GM10847 (cell line): ENCODE measurements around the gene TH.

Source experiments
- POLR2A ChIP-seq: IDR thresholded peaks from 2 replicates; pipeline ENCODE4 v1.6.1; 2011; ENCODE audit not compliant: insufficient read length; ENCODE audit errors: extremely low read depth

Gene TH

GRCh38 chr11:2171591-2172003, at the start of gene TH:
TH (minus strand) TSS chr11:2171815; CDS start chr11:2171786, 29 bp downstream.
- no peak for TF ChIP-seq POLR2A

DNA sequence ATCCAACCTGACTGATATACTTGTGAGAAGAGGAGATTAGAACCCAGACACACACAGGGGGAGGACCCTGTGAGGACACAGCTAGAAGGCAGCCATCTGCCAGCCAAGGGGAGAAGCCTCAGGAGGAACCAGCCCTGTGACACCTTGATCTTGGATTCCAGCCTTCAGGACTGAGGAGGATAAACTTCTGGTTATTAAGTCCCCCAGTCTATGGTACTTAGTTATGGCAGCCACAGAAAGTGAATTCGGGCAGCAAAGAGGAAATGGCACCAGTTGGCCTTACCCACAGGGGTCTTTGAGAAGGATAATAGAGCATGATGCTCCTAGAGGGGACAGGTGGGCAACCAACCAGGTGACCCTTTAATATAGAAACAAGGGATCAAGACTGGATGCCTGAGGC, 49.4 kb upstream of the TH start:
- TF ChIP-seq POLR2A = no peak

- no peak for TF ChIP-seq POLR2A
Observed at GRCh38 chr11:2220173-2220771, 48.7 kb upstream of the TH start.

- no peak for TF ChIP-seq POLR2A
Observed at GRCh38 chr11:2219318-2220017, 47.9 kb upstream of the TH start.

DNA sequence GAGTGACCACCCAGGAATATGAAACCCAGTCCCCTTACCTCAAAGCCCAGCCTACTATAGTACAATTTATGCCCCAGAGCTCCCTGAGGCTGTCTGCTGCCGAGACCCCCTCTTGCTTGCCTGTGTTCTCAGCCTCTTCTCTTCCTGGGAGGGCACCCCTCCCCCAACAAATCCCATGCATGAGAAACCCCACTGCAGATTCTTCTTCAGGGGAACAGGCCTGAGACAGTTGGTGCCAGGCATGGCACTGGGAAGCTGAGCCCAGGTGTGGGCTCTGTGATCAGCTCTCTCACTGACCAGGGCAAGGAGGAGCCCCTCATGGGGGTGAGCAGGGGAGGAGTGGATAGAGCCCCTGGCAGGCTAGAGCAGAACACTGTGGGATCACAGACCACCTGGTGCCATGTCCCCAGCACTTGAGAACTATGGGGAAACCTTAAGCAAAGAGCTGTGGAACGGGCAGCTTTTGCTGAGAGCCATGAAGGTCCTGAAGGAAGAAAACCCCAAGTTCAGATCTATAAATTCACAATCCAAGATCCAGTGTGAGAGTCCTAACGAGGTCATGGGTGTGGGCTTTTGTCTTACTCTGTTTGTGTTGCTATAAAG, 46.5 kb upstream of the TH start:
- no peak for TF ChIP-seq POLR2A

DNA sequence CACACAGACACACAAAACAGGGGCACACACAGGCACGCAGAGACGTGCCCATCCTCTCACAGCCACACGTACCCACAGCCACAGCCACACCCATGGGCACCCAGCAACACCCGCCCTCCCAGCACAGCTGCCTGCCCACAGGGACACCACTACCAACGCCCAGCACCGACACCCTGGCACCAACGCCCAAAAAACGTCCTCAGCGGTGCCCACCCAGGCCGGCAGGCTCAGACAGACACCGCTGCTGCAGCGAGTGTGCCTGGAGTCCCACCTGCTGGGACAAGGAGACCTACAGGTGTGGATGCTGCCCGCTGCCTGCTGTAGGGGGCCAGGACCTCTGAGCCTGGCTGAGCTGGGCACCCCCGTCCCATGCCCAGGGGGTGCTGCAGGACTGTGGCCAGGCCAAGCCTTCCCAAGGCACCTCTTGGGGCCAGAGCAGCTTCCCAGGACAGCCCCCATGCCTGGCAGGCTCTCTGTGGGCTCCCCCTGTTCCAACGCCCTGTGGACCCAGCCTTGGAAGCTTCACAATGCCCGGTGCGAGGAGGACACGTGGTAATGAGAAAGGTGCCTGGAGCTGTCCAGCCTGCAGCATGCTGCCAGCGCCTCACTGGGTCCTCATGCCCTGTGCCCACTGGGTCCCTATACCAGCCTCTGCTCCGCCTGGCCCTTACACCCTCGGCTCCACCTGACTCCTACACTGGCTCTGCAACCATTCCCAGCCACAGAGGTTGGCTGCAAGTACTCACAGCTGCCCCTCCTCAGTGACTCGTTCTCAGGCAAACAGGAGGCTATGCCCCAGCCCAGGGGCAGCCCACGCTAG, 45.8 kb upstream of the TH start:
- no peak for TF ChIP-seq POLR2A

GRCh38 chr11:2216400-2217064, 44.9 kb upstream of the TH start:
- no peak for TF ChIP-seq POLR2A

- no peak for TF ChIP-seq POLR2A
Observed at GRCh38 chr11:2215561-2216399, 44.2 kb upstream of the TH start.

GRCh38 chr11:2215230-2215560, 43.6 kb upstream of the TH start:
- TF ChIP-seq POLR2A = no peak

DNA sequence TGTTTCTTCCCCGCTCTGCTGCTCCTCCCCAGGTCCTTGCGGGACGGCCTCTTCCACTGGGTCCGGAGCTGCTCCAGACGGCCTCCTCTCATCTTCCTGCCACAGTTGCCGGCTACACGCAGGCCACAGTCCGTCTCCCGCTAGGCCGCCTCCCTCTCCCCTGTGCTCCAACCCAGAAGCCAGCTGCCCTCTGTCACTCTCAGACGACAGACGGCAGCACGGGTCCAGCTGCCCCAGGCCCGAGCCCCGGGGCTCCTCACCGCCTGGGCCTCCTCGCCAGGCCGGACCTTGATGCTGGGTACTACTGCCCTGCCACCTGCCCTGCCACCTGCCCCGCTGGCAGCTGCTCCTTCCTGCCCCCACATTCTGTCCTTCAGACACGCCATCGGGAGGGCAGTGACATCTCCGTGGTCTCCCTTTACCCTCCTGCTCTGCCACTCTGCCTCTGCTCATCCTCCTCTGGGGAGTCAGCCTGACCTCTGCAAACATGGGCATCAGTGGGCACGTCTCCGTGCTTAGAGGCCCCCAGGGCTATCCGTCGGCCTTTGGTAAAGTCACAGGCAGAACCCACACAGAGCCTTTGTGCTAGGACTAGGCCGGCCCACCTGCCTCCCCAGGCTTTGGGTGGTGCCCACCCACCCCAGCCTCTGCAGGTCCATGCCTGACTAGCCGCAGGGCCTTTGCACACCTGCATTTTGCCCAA, 43.1 kb upstream of the TH start:
- TF ChIP-seq POLR2A = no peak

- TF ChIP-seq POLR2A = no peak
Observed at GRCh38 chr11:2213890-2214526, 42.4 kb upstream of the TH start.

DNA sequence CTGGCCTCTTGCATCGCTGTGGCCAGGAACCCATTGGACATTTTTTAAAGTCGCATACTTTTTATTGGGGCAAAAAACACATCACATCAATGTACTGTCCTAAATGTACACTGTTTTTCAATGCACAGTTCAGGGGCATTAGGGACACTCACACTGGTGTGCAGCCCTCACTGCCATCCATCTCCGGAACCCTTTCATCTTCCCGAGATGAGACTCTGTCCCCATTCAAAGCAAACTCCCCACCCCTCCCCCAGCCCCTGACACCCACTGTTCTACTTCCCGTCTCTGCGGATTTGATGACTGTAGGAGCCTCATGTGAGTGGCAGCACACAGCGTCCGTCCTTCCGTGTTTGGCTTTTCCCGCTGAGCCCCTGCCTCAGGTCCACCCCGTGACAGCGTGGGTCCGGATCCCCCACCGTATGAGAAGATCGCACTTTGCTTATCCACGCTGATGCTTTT, 41.8 kb upstream of the TH start:
- TF ChIP-seq POLR2A = no peak

- no peak for TF ChIP-seq POLR2A
Observed at GRCh38 chr11:2212411-2213251, 41.0 kb upstream of the TH start.
